GM19467 (cell line): Measurements from ENCODE around the gene ANKRD40.

Experiments used
- ATAC-seq: cut with Tn5 transposase; IDR thresholded peaks from one replicate; pipeline ENCODE4 v1.9.1; 2021; ENCODE audit warnings: mild to moderate bottlenecking, moderate library complexity; ENCODE audit not compliant: unreplicated experiment

Gene ANKRD40

DNA sequence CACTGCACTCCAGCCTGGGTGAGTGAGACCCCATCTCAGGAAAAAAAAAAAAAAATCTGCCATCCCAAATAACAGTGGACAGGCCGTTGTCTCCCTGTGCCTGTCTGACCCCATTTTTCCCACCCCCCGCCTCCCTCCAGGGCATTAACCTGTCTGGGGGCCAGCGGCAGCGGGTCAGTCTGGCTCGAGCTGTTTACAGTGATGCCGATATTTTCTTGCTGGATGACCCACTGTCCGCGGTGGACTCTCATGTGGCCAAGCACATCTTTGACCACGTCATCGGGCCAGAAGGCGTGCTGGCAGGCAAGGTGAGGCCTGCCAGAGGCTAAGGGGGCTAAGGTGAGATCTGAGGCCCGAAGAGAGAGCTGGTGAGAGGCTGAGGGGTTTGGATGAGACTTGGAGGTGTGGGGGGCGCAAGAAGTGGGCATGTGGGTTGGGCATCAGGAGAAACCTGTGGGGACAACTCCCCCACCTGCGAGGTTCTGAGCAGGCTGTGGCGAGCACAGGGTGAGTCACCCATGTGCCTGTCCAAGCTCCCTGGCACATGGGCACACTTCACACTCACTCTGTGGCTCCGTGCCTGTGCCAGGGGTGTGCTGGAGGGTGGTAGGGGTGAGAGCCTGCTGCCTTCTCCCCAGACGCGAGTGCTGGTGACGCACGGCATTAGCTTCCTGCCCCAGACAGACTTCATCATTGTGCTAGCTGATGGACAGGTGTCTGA is 34.7 kb downstream of the ANKRD40 start:
- no peak for ATAC-seq

- ATAC-seq = no peak
Measured at GRCh38 chr17:50672071-50672470, 35.6 kb downstream of the ANKRD40 start.

- no peak for ATAC-seq
Measured at GRCh38 chr17:50668838-50669581, 38.7 kb downstream of the ANKRD40 start.

- ATAC-seq = no peak
Measured at GRCh38 chr17:50668025-50668837, 39.5 kb downstream of the ANKRD40 start.

- no peak for ATAC-seq
Measured at GRCh38 chr17:50667259-50668024, 40.3 kb downstream of the ANKRD40 start.

DNA sequence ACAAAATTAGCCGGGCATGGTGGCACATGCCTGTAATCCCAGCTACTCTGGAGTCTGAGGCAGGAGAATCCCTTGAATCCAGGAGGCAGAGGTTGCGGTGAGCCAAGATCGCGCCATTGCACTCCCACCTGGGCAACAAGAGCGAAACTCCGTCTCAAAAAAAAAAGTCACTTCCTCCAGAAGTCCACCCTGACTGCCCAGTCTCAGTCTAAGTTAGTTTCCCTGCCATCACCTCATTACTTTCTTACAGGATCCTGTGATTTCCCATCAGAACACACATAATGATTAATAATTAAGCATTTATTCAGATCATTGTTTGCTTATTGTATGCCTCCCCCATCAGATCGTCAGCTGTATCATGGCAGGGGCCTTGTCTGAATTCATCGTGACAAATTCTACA is 41.4 kb downstream of the ANKRD40 start:
- no peak for ATAC-seq

GRCh38 chr17:50665838-50666237 is 41.9 kb downstream of the ANKRD40 start:
- ATAC-seq = no peak

DNA sequence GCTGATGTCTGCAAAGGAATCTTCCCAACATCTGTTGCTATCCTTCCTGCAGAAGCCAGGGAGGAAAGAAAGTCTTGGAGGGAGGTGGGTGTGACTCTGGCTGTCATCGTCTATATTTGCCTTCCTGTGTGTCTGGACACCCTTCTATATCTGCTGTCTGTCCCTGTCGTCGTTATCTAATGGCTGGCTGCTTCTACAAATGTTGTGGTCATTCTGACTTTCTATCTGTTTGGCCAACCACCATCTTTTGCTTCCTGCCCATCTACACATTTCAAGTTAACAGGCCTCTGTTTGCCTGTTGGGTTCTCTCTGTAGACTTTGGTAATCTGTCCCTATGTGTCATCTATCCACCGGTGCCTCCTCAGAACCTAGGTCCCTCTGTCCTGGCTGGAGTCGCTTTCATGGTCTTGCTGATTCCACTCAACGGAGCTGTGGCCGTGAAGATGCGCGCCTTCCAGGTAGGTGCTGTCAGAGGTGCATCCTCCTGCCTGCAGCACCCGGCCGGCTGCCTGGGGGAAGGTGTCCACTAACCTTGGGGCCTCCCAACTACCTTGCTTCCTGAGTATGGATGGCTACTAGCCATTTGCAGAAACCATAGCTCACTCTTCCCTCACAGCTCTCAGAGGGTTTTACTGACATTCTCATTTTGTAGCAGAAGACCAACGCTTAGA is 42.8 kb downstream of the ANKRD40 start:
- ATAC-seq = no peak

GRCh38 chr17:50663812-50664374 is 43.8 kb downstream of the ANKRD40 start:
- no peak for ATAC-seq

- no peak for ATAC-seq
Measured at GRCh38 chr17:50662632-50663225, 45.0 kb downstream of the ANKRD40 start.

- ATAC-seq = no peak
Measured at GRCh38 chr17:50661795-50662391, 45.8 kb downstream of the ANKRD40 start.

DNA sequence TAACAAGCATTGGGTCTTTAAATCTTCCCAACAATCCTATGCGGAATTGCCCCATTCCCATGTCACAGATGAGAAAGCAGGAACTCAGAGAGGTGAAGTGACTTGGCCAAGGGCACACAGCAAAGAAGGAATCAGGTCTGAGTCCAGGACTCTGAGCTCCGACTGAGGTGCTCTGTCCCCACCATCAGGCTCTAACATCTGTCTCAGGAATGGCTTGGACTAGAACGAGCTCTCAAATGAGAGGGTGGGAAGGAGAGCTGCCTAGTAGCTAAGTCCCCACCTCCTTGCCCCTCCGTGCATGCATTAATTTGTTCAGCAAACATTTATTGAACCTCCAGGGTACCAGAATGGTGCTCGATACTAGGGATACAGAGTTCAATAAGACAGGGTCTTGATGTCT is 46.4 kb downstream of the ANKRD40 start:
- no peak for ATAC-seq

DNA sequence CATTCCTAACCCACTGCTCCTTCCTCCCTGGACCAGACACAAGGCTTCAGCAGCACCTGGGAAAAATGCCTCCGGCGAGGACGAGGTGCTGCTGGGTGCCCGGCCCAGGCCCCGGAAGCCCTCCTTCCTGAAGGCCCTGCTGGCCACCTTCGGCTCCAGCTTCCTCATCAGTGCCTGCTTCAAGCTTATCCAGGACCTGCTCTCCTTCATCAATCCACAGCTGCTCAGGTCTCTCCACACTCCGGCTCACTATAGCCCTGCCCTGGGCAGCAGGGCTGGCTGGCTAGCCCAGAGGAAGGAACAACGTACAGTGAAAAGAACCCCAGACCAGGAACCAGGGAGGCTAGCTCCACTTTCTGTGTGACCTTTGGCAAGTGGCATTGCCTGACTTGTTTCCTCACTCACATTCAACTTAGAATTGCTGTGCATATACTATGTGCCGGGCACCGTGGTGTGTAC is 46.8 kb downstream of the ANKRD40 start:
- ATAC-seq = no peak

- ATAC-seq = no peak
Measured at GRCh38 chr17:50660042-50660886, 47.5 kb downstream of the ANKRD40 start.

DNA sequence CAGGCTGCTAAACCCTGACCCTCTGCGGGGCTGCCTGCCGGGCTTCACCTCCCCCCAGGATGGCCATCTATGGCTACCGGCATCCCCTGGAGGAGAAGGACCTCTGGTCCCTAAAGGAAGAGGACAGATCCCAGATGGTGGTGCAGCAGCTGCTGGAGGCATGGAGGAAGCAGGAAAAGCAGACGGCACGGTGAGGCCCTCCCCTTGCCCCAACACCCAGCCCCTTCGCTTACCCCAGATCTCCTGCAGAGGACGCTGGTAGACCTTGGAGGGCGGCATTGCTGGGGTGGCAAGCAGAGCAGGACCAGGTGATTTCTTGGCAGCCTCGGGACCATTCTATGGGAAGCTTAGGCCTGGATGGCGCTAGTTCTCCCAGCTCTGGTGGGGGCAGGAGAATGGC is 48.5 kb downstream of the ANKRD40 start:
- ATAC-seq = no peak

DNA sequence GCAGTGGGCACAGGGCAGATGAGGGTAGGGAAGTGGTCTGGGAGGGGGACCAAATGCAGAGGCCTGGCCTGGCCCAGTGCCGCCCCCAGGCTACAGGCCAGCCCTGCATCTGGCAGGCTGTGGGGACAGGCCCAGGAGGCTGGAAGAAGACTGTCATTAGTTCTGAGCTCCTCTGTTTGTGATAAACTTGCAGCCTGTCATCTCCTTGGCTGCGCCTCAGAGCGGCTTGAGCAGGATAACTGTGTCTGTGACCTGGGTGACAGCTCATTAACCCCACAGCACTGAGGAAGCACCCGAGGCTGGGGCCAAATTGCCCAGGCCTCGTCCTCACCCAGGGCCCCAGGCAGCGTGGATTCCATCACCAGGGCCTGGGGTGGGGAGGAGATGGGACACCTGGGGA is 49.1 kb downstream of the ANKRD40 start:
- no peak for ATAC-seq

DNA sequence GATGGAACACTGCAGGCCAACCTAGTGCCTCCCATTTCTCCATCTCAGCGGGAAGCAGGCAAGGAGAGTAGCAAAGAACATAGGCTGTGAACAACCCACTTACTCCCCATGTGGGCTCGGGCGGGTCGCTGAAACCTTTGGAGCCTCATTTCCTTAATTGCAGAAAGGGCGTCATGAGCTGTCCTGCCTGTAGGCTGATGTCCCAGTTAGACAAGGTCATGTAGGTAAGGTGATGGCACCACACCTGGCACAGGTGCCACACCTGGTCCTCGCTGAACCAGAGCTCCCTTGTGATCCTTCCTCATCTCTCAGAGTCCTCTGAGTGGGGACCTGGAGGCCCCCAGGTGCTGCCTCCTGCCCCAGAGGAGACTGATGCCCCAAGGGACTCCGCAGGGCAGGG is 50.1 kb downstream of the ANKRD40 start:
- ATAC-seq = no peak

DNA sequence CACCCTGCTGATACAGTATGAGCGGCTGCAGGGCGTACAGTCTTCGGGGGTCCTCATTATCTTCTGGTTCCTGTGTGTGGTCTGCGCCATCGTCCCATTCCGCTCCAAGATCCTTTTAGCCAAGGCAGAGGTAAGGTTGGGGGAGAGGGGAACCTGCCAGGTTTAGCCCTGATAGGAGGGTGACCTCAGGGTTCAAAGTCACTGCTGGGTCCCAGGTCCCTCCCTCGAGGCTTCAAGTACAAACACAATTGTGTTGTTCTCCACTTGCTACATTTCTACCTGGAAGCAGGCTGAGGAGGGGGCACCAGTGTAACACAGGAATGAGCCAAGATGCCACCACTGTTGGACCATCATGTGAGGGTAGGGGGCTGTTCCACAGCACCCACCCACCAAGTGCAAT is 50.7 kb downstream of the ANKRD40 start:
- no peak for ATAC-seq
